AG04449 (cell line): ENCODE data around the gene BHLHE23.

Source experiments
- CTCF ChIA-PET: fragments of 350-600 bp; formaldehyde crosslinking; extraction: SDS; loops from one replicate; lab custom pipeline; 2021; ENCODE audit warnings: antibody characterized with exemption; lab: Yijun Ruan, JAX
- POLR2A ChIA-PET: fragments of 400-600, 350-600 bp; formaldehyde crosslinking; extraction: SDS; loops from one replicate; lab custom pipeline; 2020; ENCODE audit warnings: antibody characterized with exemption, inconsistent platforms; lab: Yijun Ruan, JAX
- DNase-seq: peaks from one replicate; pipeline ENCODE4 v3.0.0-alpha.2; 2010; ENCODE audit warnings: low read depth, low spot score
- H3K4me3 ChIP-seq: 2 replicates; pipeline ENCODE4 v1.5.1; 2011; ENCODE audit warnings: low read depth, mild to moderate bottlenecking, control low read depth, low read length
- TF ChIP-seq, protein P1 (sequence below): IDR thresholded peaks from one replicate; pipeline ENCODE4 v1.5.1; 2011; ENCODE audit warnings: mild to moderate bottlenecking, moderate library complexity, low read length, control low read depth, inconsistent platforms; ENCODE audit not compliant: insufficient read depth; ENCODE audit errors: missing control alignments

Gene BHLHE23

DNA sequence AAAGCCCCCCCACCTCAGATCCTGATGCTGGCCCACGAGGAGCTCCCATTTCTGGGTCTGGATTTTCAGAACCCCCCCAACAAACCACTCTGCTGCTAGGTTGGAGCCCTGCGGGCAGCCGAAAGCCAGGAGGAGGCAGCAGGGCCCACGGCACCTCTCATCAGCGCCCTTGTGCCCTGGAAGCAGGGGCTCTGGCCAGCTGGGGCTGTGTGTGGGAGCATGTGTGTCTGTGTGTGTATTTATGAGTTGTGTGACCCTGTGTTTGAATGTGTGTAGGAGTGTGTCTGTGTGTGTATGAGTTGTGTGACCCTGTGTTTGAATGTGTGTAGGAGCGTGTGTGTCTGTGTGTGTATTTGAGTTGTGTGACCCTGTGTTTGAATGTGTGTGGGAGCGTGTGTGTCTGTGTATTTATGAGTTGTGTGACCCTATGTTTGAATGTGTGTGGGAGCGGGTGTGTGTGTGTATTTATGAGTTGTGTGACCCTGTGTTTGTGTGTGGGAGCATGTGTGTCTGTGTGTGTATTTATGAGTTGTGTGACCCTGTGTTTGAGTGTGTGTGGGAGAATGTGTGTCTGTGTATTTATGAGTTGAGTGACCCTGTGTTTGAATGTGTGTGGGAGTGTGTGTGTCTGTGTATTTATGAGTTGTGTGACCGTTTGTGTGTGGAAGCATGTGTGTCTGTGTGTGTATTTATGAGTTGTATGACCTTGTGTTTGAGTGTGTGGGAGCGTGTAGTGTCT is 35.4 kb downstream of the BHLHE23 start:
- ChIA-PET CTCF (interaction anchor here (0.7 to 3.3 kb wide), 13 partner anchors 9 to 72 kb away, joined by 3 to 26 read pairs (median 4); partner anchors contain the start of gene SLC17A9), POLR2A (interaction anchor here (1.0 kb wide), 1 partner anchor 15 kb away, joined by 3 read pairs; no protein-coding TSS in a partner anchor)
- TF ChIP-seq, protein P1, sequence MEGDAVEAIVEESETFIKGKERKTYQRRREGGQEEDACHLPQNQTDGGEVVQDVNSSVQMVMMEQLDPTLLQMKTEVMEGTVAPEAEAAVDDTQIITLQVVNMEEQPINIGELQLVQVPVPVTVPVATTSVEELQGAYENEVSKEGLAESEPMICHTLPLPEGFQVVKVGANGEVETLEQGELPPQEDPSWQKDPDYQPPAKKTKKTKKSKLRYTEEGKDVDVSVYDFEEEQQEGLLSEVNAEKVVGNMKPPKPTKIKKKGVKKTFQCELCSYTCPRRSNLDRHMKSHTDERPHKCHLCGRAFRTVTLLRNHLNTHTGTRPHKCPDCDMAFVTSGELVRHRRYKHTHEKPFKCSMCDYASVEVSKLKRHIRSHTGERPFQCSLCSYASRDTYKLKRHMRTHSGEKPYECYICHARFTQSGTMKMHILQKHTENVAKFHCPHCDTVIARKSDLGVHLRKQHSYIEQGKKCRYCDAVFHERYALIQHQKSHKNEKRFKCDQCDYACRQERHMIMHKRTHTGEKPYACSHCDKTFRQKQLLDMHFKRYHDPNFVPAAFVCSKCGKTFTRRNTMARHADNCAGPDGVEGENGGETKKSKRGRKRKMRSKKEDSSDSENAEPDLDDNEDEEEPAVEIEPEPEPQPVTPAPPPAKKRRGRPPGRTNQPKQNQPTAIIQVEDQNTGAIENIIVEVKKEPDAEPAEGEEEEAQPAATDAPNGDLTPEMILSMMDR = no peak
- DNase-seq = no peak
- no peak overlapping the region for H3K4me3 ChIP-seq

GRCh38 chr20:62970307-62971210 is 36.2 kb downstream of the BHLHE23 start:
- POLR2A ChIA-PET = interaction anchor here (0.8 to 1.0 kb wide), 2 partner anchors 15 to 18 kb away, joined by 3 read pairs; partner anchors contain the start of gene SLC17A9
- CTCF ChIA-PET = interaction anchor here (0.7 to 3.3 kb wide), 14 partner anchors 9 to 71 kb away, joined by 3 to 26 read pairs (median 4); partner anchors contain the start of gene SLC17A9
- TF ChIP-seq, protein P1 = no peak

GRCh38 chr20:62969939-62970306 is 36.8 kb downstream of the BHLHE23 start:
- CTCF ChIA-PET = interaction anchor here (1.0 to 3.3 kb wide), 8 partner anchors 8 to 70 kb away, joined by 3 to 26 read pairs (median 8); partner anchors contain the start of gene SLC17A9
- TF ChIP-seq, protein P1 = no peak
- DNase-seq = no peak
- POLR2A ChIA-PET = interaction anchor here (0.8 kb wide), 1 partner anchor 17 kb away, joined by 3 read pairs; the partner anchor contains the start of gene SLC17A9
- H3K4me3 ChIP-seq = no peak overlapping the region

More at GRCh38 chr20:62970307-62971210, 36.2 kb downstream of the BHLHE23 start:
- no peak overlapping the region for H3K4me3 ChIP-seq
- no peak for DNase-seq

GRCh38 chr20:62969179-62969760 is 37.5 kb downstream of the BHLHE23 start:
- H3K4me3 ChIP-seq = no peak overlapping the region
- CTCF ChIA-PET = interaction anchor here (1.0 to 3.3 kb wide), 5 partner anchors 11 to 70 kb away, joined by 3 to 26 read pairs (median 16); partner anchors contain the start of gene SLC17A9
- TF ChIP-seq, protein P1 = no peak

DNA sequence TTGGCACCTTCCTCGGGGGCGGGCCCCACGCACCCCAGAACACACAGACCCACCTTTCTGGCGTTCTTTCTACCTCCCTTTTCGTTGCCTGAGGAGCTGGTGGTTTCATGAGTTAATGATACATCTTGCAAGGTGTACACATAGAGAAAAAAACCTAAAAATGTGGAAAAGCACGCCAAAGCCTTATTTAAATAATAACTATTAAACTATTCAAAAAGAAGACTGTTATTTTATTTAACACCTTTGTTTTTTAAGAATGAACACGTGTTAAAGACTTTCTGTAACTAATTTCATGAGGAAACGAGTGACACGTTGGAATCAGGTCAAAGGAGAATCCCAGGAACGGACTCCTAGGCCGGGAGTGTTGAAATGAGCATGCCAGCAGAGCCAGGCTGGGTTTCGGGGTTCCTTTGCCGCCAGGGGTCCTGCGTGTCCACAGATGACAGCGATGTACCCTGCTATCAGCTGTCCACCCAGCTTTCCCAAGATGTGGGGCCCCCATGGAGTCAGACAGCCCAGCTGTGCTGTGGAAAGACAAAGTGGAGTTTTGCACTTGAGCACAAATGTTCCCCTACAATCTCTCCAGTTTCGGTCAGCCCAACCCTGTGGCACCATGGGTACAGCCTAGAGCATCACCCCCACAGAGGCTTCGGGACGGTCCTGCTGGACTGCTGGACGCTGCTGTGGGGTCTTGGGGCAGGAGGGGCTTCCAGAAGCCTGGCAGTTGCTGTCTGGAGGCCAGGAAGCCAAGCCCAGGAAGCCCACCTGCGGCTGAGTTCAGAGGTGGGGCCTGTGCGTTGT is 38.2 kb downstream of the BHLHE23 start:
- DNase-seq = no peak
- ChIA-PET CTCF (interaction anchor here (1.2 to 3.3 kb wide), 3 partner anchors 12 to 41 kb away, joined by 4 to 16 read pairs (median 16); partner anchors contain the start of gene SLC17A9), POLR2A (no interaction called here)
- H3K4me3 ChIP-seq = no peak overlapping the region
- TF ChIP-seq, protein P1 = no peak

More at GRCh38 chr20:62969179-62969760, 37.5 kb downstream of the BHLHE23 start:
- DNase-seq = no peak
- POLR2A ChIA-PET = no interaction called here
